Psoas muscle (tissue), 8 donors: ENCODE measurements around the gene CFAP141. TPM values are rescaled to one million over a fixed set of nuclear protein-coding genes. Genes with fewer than 3 reads are reported as not detected.
"Not testable (repeated sequence)": the region's sequence is repeated elsewhere in the genome, so short reads cannot be mapped to it uniquely, and the experiment has no call there.

Experiments used
- ATAC-seq, 4 donors: fragments of 200-7000 bp; cut with Tn5 transposase; one replicate each; pipeline ENCODE4 v1.9.1; 2020; ENCODE audit warnings: moderate library complexity in 3 of 4, mild to moderate bottlenecking in 2 of 4
- DNase-seq, 2 donors: peaks; one replicate each; pipeline ENCODE4 v3.0.0-alpha.2; 2020
- H3K27ac ChIP-seq: fragments of 200-600 bp; one replicate; pipeline ENCODE4 v1.8.0; 2022
- H3K27me3 ChIP-seq, 3 donors: fragments of 200-600 bp in 1 of 3; one replicate each; pipeline versions ENCODE4 v1.6.1 to v1.8.0; 2013 to 2022; ENCODE audit warnings: low read length in 2 of 3, mild to moderate bottlenecking in 2 of 3, moderate library complexity in 1 of 3; ENCODE audit not compliant: insufficient read depth in 3 of 3
- H3K36me3 ChIP-seq, 2 donors: fragments of 200-600 bp in 1 of 2; one replicate each; pipeline versions ENCODE4 v1.6.1 to v1.8.0; 2013 to 2022; ENCODE audit warnings: low read depth in 1 of 2, mild to moderate bottlenecking in 1 of 2, moderate library complexity in 1 of 2; ENCODE audit not compliant: insufficient read depth in 1 of 2
- H3K4me1 ChIP-seq: fragments of 200-600 bp; one replicate; pipeline ENCODE4 v1.8.0; 2022
- H3K4me3 ChIP-seq: fragments of 200-600 bp; one replicate; pipeline ENCODE4 v1.8.0; 2022; ENCODE audit warnings: mild to moderate bottlenecking
- H3K9me3 ChIP-seq: fragments of 200-600 bp; one replicate; pipeline ENCODE4 v1.8.0; 2022
- CTCF ChIP-seq: fragments of 200-600 bp; IDR thresholded peaks from one replicate; pipeline ENCODE4 v1.8.0; 2022; ENCODE audit warnings: antibody characterized with exemption
- WGBS, 3 donors: extraction: QIAGEN DNeasy Blood & Tissue Kit; methylation state at CpG; one replicate each; pipeline versions ENCODE4 v1.1.6 to v1.1.7; 2013; 5-methylcytosine and 5-hydroxymethylcytosine counted together
- intact Hi-C, 2 donors: fragments of 100-400 bp; cut with DNase I; formaldehyde crosslinking; loops; one replicate each; pipeline versions ENCODE4 v1.11.0 to v1.14.2; 2022
- polyA plus RNA-seq, 3 donors: library from polyadenylated mRNA; stranded (reverse); fragments of 200-250 nt; gene quantifications; one replicate each; pipeline ENCODE4 v1.2.3, GENCODE V29; 2013
- total RNA-seq, 4 donors: library from RNA; stranded (reverse); fragmentation: NEBNext Ultra II Directional in 2 of 4; extraction: Animal tissue kit (Norgen Biotek cat#: 25700) in 2 of 4; gene quantifications; one replicate each; pipeline versions ENCODE4 v1.2.1 to v1.2.4, GENCODE V29; 2021 to 2023
- donor health status: healthy with polysubstance abuse.
- donor health status: DM: no; HTN: no; CAD: no; lungs with moderate emphysema.
- donor health status: Bipolar disorder and iron deficiency.
- donor health status: healthy.
- donor health status: DM: yes; HTN: yes; CAD: no.
- donor health status: DM: no; HTN: no; CAD: no.
- donor health status: DM: no; HTN: no; CAD: no.
- donor health status: DM: yes; HTN: yes; CAD: no.

Gene CFAP141
- total and polyA plus RNA-seq, 7 donors: not detected

GRCh38 chr1:154207262-154207661 is 1.1 kb upstream of the CFAP141 start:
- WGBS, 3 donors: 75 to 84% (median 78%) methylated on average over 9 of the region's 9 CpGs
- ATAC-seq: no peak
- peaks cover 17 to 73% of the 10 kb centered on the region in 2 donors for H3K36me3 ChIP-seq

GRCh38 chr1:154205778-154206177 is 355 bp downstream of the CFAP141 start:
- intact Hi-C loops: loop anchor here in 1 of 2 donors (10.0 kb wide), 1 partner anchor 59 kb away; no protein-coding TSS in a partner anchor
- H3K27ac ChIP-seq, ATAC-seq, H3K27me3 ChIP-seq, H3K4me3 ChIP-seq, H3K4me1 ChIP-seq, DNase-seq, H3K9me3 ChIP-seq: not testable (repeated sequence)
- H3K36me3 ChIP-seq: peaks cover 14 to 58% of the 10 kb centered on the region in 2 donors
- WGBS, 3 donors: 90 to 96% (median 91%) methylated on average over 11 of the region's 11 CpGs

More at GRCh38 chr1:154207262-154207661, 1.1 kb upstream of the CFAP141 start:
- Histone ChIP-seq H3K27ac (no peak overlapping the region), H3K9me3 (no peaks in the 10 kb centered on the region), H3K4me1 (peaks cover 7% of the 10 kb centered on the region), H3K27me3 (no peaks in the 10 kb centered on the region), H3K4me3 (no peak overlapping the region)
- no peak for TF ChIP-seq CTCF
- intact Hi-C loops: loop anchor here in 1 of 2 donors (10.0 kb wide), 1 partner anchor 58 kb away; no protein-coding TSS in a partner anchor
- DNase-seq: no peak

- peak overlapping the region; percentile 46 for H3K27ac ChIP-seq
These were observed 6.6 kb downstream of the CFAP141 start for GRCh38 chr1:154199563-154199879.

GRCh38 chr1:154198756-154199562 is 7.2 kb downstream of the CFAP141 start:
- no peaks in the 10 kb centered on the region for H3K36me3 ChIP-seq
- ATAC-seq: peak in 2 of 4 donors; percentile 43 to 56
- WGBS, 3 donors: 10 to 14% (median 12%) methylated on average over 5 of the region's 5 CpGs
- H3K4me3 ChIP-seq: peak overlapping the region; percentile 5
- TF ChIP-seq CTCF: peak; percentile 38
- intact Hi-C loops: loop anchor here in 1 of 2 donors (5.0 kb wide), 1 partner anchor 73 kb away; the partner anchor contains the start of gene HAX1
- no peaks in the 10 kb centered on the region for H3K27me3 ChIP-seq
- DNase-seq: no peak
- peak overlapping the region; percentile 89 for H3K27ac ChIP-seq
- peaks cover 6% of the 10 kb centered on the region for H3K4me1 ChIP-seq
- H3K9me3 ChIP-seq: no peaks in the 10 kb centered on the region

More at GRCh38 chr1:154199563-154199879, 6.6 kb downstream of the CFAP141 start:
- TF ChIP-seq CTCF: no peak
- no peak for DNase-seq
- H3K9me3 ChIP-seq: no peaks in the 10 kb centered on the region
- H3K4me3 ChIP-seq: peak overlapping the region; percentile 5
- H3K27me3 ChIP-seq: no peaks in the 10 kb centered on the region
- no peaks in the 10 kb centered on the region for H3K36me3 ChIP-seq
- WGBS, 3 donors: 91 to 94% (median 91%) methylated on average over 3 of the region's 3 CpGs
- intact Hi-C loops: loop anchor here in 1 of 2 donors (5.0 kb wide), 1 partner anchor 73 kb away; the partner anchor contains the start of gene HAX1
- peaks cover 6% of the 10 kb centered on the region for H3K4me1 ChIP-seq
- no peak for ATAC-seq

- DNase-seq (peak; percentile 83 to 87), ATAC-seq (peak; percentile 46 to 69 (median 58))
- no peak for TF ChIP-seq CTCF
- peaks cover 15% of the 10 kb centered on the region for H3K4me1 ChIP-seq
- no peaks in the 10 kb centered on the region for H3K36me3 ChIP-seq
- intact Hi-C loops: no loop called here
- peak overlapping the region; percentile 89 for H3K27ac ChIP-seq
- peak overlapping the region; percentile 25 for H3K4me3 ChIP-seq
- no peaks in the 10 kb centered on the region for H3K9me3 ChIP-seq
- 17 to 31% (median 21%) methylated on average over 8 of the region's 8 CpGs for WGBS, 3 donors
- H3K27me3 ChIP-seq: no peaks in the 10 kb centered on the region
These were observed 12.3 kb downstream of the CFAP141 start for GRCh38 chr1:154193821-154194220.
